Thoracic aorta (tissue), 2 donors: ENCODE data around the gene IGFBP3. TPM values are rescaled to one million over a fixed set of nuclear protein-coding genes. Genes with fewer than 3 reads are reported as not detected.

ENCODE experiments used
- ATAC-seq: fragments of 150-250 bp; one replicate; pipeline ENCODE4 v1.8.0; 2017; ENCODE audit warnings: low read depth; ENCODE audit not compliant: insufficient number of reproducible peaks, low FRiP score
- DNase-seq: peaks from one replicate; pipeline ENCODE4 v3.0.0-alpha.2; 2020; ENCODE audit warnings: low spot score
- H3K27ac ChIP-seq, 2 donors: fragments of 200-600 bp; sonication (generic); 1 replicate in 1 of 2; 2 replicates in 1 of 2; pipeline ENCODE4 v1.5.1; 2016; ENCODE audit warnings: mild to moderate bottlenecking in 2 of 2, moderate library complexity in 2 of 2
- H3K27me3 ChIP-seq: fragments of 200-600 bp; sonication (generic); replicated peaks from 2 replicates; pipeline ENCODE4 v1.6.0; 2016; ENCODE audit warnings: mild to moderate bottlenecking; ENCODE audit not compliant: insufficient read depth
- H3K36me3 ChIP-seq: fragments of 200-600 bp; sonication (generic); one replicate; pipeline ENCODE4 v1.5.1; 2016
- H3K4me1 ChIP-seq, 2 donors: fragments of 200-600 bp; sonication (generic); 1 replicate in 1 of 2; 2 replicates in 1 of 2; pipeline versions ENCODE4 v1.5.1 to v1.6.0; 2016; ENCODE audit warnings: low read depth in 2 of 2, mild to moderate bottlenecking in 1 of 2; ENCODE audit not compliant: control insufficient read depth in 1 of 2
- H3K4me3 ChIP-seq: fragments of 200-600 bp; sonication (generic); 2 replicates; pipeline ENCODE4 v1.5.1; 2016; ENCODE audit warnings: mild to moderate bottlenecking
- H3K9me3 ChIP-seq: fragments of 200-600 bp; sonication (generic); 2 replicates; pipeline ENCODE4 v1.5.1; 2016
- CTCF ChIP-seq: fragments of 200-600 bp; sonication (generic); IDR thresholded peaks from one replicate; pipeline ENCODE4 v1.5.1; 2019; ENCODE audit warnings: antibody characterized with exemption
- total RNA-seq, 2 donors: library from RNA; depleted of rRNA; stranded (reverse); fragments of >200 nt; gene quantifications; one replicate each; pipeline versions ENCODE4 v1.1.0 to v1.2.3, GENCODE V29; 2016

IGFBP3 gene
- total RNA-seq, 2 donors from 2014 or later: 884 to 1,323 TPM

GRCh38 chr7:45902820-45903219 is 18.3 kb downstream of the IGFBP3 start:
- H3K4me1 ChIP-seq: no peaks in the 10 kb centered on the region
- ATAC-seq: no peak
- no peaks in the 10 kb centered on the region for H3K36me3 ChIP-seq
- no peak for TF ChIP-seq CTCF
- H3K27me3 ChIP-seq: no peaks in the 10 kb centered on the region
- no peaks in the 10 kb centered on the region for H3K9me3 ChIP-seq
- no peak for DNase-seq
- no peak overlapping the region for H3K4me3 ChIP-seq
- no peak overlapping the region for H3K27ac ChIP-seq

- Histone ChIP-seq H3K9me3 (no peaks in the 10 kb centered on the region), H3K36me3 (no peaks in the 10 kb centered on the region), H3K27ac (no peak overlapping the region), H3K4me3 (no peak overlapping the region), H3K4me1 (no peaks in the 10 kb centered on the region), H3K27me3 (no peaks in the 10 kb centered on the region)
- no peak for DNase-seq
- ATAC-seq: no peak
- TF ChIP-seq CTCF: no peak
These were observed 19.5 kb downstream of the IGFBP3 start for GRCh38 chr7:45901566-45901965.

- H3K27ac ChIP-seq: no peak overlapping the region
- H3K36me3 ChIP-seq: no peaks in the 10 kb centered on the region
- H3K4me3 ChIP-seq: no peak overlapping the region
- ATAC-seq (no peak), DNase-seq (no peak)
- no peaks in the 10 kb centered on the region for H3K9me3 ChIP-seq
- no peaks in the 10 kb centered on the region for H3K27me3 ChIP-seq
- H3K4me1 ChIP-seq: no peaks in the 10 kb centered on the region
- TF ChIP-seq CTCF: no peak
These were observed 22.9 kb downstream of the IGFBP3 start for GRCh38 chr7:45898222-45898621.

GRCh38 chr7:45897042-45897690 is 23.9 kb downstream of the IGFBP3 start:
- no peaks in the 10 kb centered on the region for H3K36me3 ChIP-seq
- no peaks in the 10 kb centered on the region for H3K4me1 ChIP-seq
- H3K4me3 ChIP-seq: no peak overlapping the region
- ATAC-seq: no peak
- H3K27ac ChIP-seq: no peak overlapping the region
- H3K9me3 ChIP-seq: no peaks in the 10 kb centered on the region
- no peak for DNase-seq
- no peaks in the 10 kb centered on the region for H3K27me3 ChIP-seq
- TF ChIP-seq CTCF: no peak

GRCh38 chr7:45894665-45895062 is 26.4 kb downstream of the IGFBP3 start:
- Histone ChIP-seq H3K27me3 (no peaks in the 10 kb centered on the region), H3K4me1 (no peaks in the 10 kb centered on the region), H3K27ac (no peak overlapping the region), H3K9me3 (no peaks in the 10 kb centered on the region), H3K36me3 (no peaks in the 10 kb centered on the region), H3K4me3 (no peak overlapping the region)
- ATAC-seq: no peak
- DNase-seq: no peak
- no peak for TF ChIP-seq CTCF
